Pancreas (tissue), 10 donors: ENCODE data around the gene LYAR. TPM values are rescaled to one million over a fixed set of nuclear protein-coding genes. Genes with fewer than 3 reads are reported as not detected.

ENCODE experiments used
- ATAC-seq, 4 donors: fragments of 200-7000 bp; cut with Tn5 transposase; one replicate each; pipeline versions ENCODE4 v1.8.0 to v1.9.1; 2020; ENCODE audit warnings: mild to moderate bottlenecking in 4 of 4, moderate library complexity in 4 of 4
- DNase-seq, 6 donors: peaks; one replicate each; pipeline ENCODE4 v3.0.0-alpha.2; 2020
- FAIRE-seq: peaks from 2 replicates; lab custom pipeline; 2012; peaks lifted over from hg19 to GRCh38; lab: Jason Lieb, UNC
- H3K27ac ChIP-seq, 4 donors: fragments of 200-600 bp; sonication (generic); 1 replicate in 3 of 4; 2 replicates in 1 of 4; pipeline versions ENCODE4 v1.5.0 to v1.8.0; 2020
- H3K27me3 ChIP-seq, 4 donors: fragments of 200-600 bp; one replicate each; pipeline ENCODE4 v1.8.0; 2021
- H3K36me3 ChIP-seq, 3 donors: fragments of 200-600 bp; sonication (generic) in 1 of 3; one replicate each; pipeline versions ENCODE4 v1.5.0 to v1.8.0; 2020 to 2021
- H3K4me1 ChIP-seq, 3 donors: fragments of 200-600 bp; one replicate each; pipeline ENCODE4 v1.8.0; 2021
- H3K4me3 ChIP-seq, 4 donors: fragments of 200-600 bp; sonication (generic) in 2 of 4; one replicate each; pipeline versions ENCODE4 v1.5.0 to v1.8.0; 2020 to 2021
- H3K9me3 ChIP-seq, 4 donors: fragments of 200-600 bp; one replicate each; pipeline ENCODE4 v1.8.0; 2021
- CTCF ChIP-seq, 4 donors: fragments of 200-600 bp; sonication (generic) in 3 of 4; IDR thresholded peaks; one replicate each; pipeline versions ENCODE4 v1.5.0 to v1.8.0; 2021; ENCODE audit warnings: antibody characterized with exemption in 4 of 4
- WGBS, 2 donors: extraction: QIAGEN DNeasy Blood & Tissue Kit; methylation state at CpG; one replicate each; pipeline ENCODE4 v1.1.7; 2013; 5-methylcytosine and 5-hydroxymethylcytosine counted together
- intact Hi-C, 3 donors: fragments of 100-400 bp; cut with DNase I; formaldehyde crosslinking; loops; one replicate each; pipeline versions ENCODE4 v1.11.1 to v1.14.2; 2022
- polyA plus RNA-seq, 2 donors: library from polyadenylated mRNA; stranded (reverse); fragments of 200-250 nt; gene quantifications; one replicate each; pipeline ENCODE4 v1.2.3, GENCODE V29; 2013
- total RNA-seq, 6 donors: library from RNA; stranded (reverse); fragmentation: NEBNext Ultra II Directional in 4 of 6; extraction: Animal tissue kit (Norgen Biotek cat#: 25700) in 4 of 6; gene quantifications; one replicate each; pipeline versions ENCODE4 v1.2.1 to v1.2.4, GENCODE V29; 2021 to 2023
- donor health status: healthy with polysubstance abuse.
- donor health status: DM: no; HTN: no; CAD: no; lungs with moderate emphysema.
- donor health status: DM: no; HTN: no; CAD: no.
- donor health status: control.
- donor health status: control.
- donor health status: Bipolar disorder and iron deficiency.
- donor health status: DM: yes; HTN: yes; CAD: no.
- donor health status: DM: no; HTN: no; CAD: no.
- donor health status: DM: no; HTN: no; CAD: no.
- donor health status: DM: yes; HTN: yes; CAD: no.

LYAR gene
- total and polyA plus RNA-seq, 8 donors: 1.5 to 6.6 (median 4.1) TPM

GRCh38 chr4:4328206-4328605, 38.3 kb upstream of the LYAR start:
- WGBS, 2 donors: 100% methylated on average over 1 of the region's 1 CpG
- no peak overlapping the region for H3K4me3 ChIP-seq
- H3K4me1 ChIP-seq: no peaks in the 10 kb centered on the region
- H3K9me3 ChIP-seq: no peaks in the 10 kb centered on the region
- DNase-seq (no peak), ATAC-seq (no peak), FAIRE-seq (no peak)
- no peaks in the 10 kb centered on the region for H3K27me3 ChIP-seq
- TF ChIP-seq CTCF (IDR thresholded peaks at IDR 0.05): no peak
- no peak overlapping the region for H3K27ac ChIP-seq
- intact Hi-C loops: no loop called here
- H3K36me3 ChIP-seq: no peaks in the 10 kb centered on the region

- FAIRE-seq (no peak), ATAC-seq (no peak), DNase-seq (no peak)
- 39 to 45% methylated on average over 22 of the region's 22 CpGs for WGBS, 2 donors
- no peak overlapping the region for H3K27ac ChIP-seq
- H3K9me3 ChIP-seq: no peaks in the 10 kb centered on the region
- no peaks in the 10 kb centered on the region for H3K36me3 ChIP-seq
- no peaks in the 10 kb centered on the region for H3K27me3 ChIP-seq
- H3K4me1 ChIP-seq: no peaks in the 10 kb centered on the region
- intact Hi-C loops: no loop called here
- no peak overlapping the region for H3K4me3 ChIP-seq
- TF ChIP-seq CTCF (IDR thresholded peaks at IDR 0.05): no peak
Measured at GRCh38 chr4:4327652-4328121, 37.7 kb upstream of the LYAR start.

- WGBS, 2 donors: 73 to 85% methylated on average over 4 of the region's 4 CpGs
- intact Hi-C loops: no loop called here
- Histone ChIP-seq H3K27ac (no peak overlapping the region), H3K27me3 (no peaks in the 10 kb centered on the region), H3K4me1 (no peaks in the 10 kb centered on the region), H3K9me3 (no peaks in the 10 kb centered on the region), H3K36me3 (peaks cover 0 to 7% (median 3%) of the 10 kb centered on the region in 3 donors), H3K4me3 (no peak overlapping the region)
- ATAC-seq: no peak
- FAIRE-seq: no peak
- DNase-seq: no peak
- no peak for TF ChIP-seq CTCF (IDR thresholded peaks at IDR 0.05)
Measured at GRCh38 chr4:4326166-4326565, 36.2 kb upstream of the LYAR start.

GRCh38 chr4:4325321-4325720, 35.4 kb upstream of the LYAR start:
- peaks cover 0 to 14% (median 3%) of the 10 kb centered on the region in 3 donors for H3K36me3 ChIP-seq
- H3K4me1 ChIP-seq: no peaks in the 10 kb centered on the region
- FAIRE-seq (no peak), DNase-seq (no peak), ATAC-seq (no peak)
- H3K4me3 ChIP-seq: no peak overlapping the region
- no peaks in the 10 kb centered on the region for H3K9me3 ChIP-seq
- no peak overlapping the region for H3K27ac ChIP-seq
- H3K27me3 ChIP-seq: no peaks in the 10 kb centered on the region
- intact Hi-C loops: no loop called here
- no peak for TF ChIP-seq CTCF (IDR thresholded peaks at IDR 0.05)
- 74 to 76% methylated on average over 5 of the region's 5 CpGs for WGBS, 2 donors

- Histone ChIP-seq H3K36me3 (peaks cover 0 to 14% (median 3%) of the 10 kb centered on the region in 3 donors), H3K4me1 (no peaks in the 10 kb centered on the region), H3K9me3 (no peaks in the 10 kb centered on the region), H3K27me3 (no peaks in the 10 kb centered on the region), H3K27ac (no peak overlapping the region), H3K4me3 (no peak overlapping the region)
- no peak for TF ChIP-seq CTCF (IDR thresholded peaks at IDR 0.05)
- intact Hi-C loops: no loop called here
- ATAC-seq: no peak
- no peak for FAIRE-seq
- no peak for DNase-seq
- 50 to 61% methylated on average over 10 of the region's 10 CpGs for WGBS, 2 donors
Measured at GRCh38 chr4:4323705-4324534, 34.0 kb upstream of the LYAR start.
